GM18868 (cell line): ENCODE measurements around the gene OCRL.
"Not testable (repeated sequence)": the region's sequence is repeated elsewhere in the genome, so short reads cannot be mapped to it uniquely, and the experiment has no call there.

Experiments used
- ATAC-seq: cut with Tn5 transposase; IDR thresholded peaks from one replicate; pipeline ENCODE4 v1.9.1; 2021; ENCODE audit warnings: mild to moderate bottlenecking, moderate library complexity; ENCODE audit not compliant: unreplicated experiment

OCRL gene

GRCh38 chrX:129534816-129535578 is 5.1 kb upstream of the OCRL start:
- no peak for ATAC-seq

GRCh38 chrX:129540722-129541184 is 694 bp downstream of the OCRL start:
- ATAC-seq, result peak; percentile 47

- ATAC-seq, result no peak
Measured at GRCh38 chrX:129544780-129545179, 4.7 kb downstream of the OCRL start.

- no peak for ATAC-seq
Measured at GRCh38 chrX:129545408-129545807, 5.3 kb downstream of the OCRL start.

GRCh38 chrX:129549124-129549523 is 9.1 kb downstream of the OCRL start:
- no peak for ATAC-seq

- ATAC-seq, result peak; percentile 98
Measured at GRCh38 chrX:129553619-129554288, 13.7 kb downstream of the OCRL start.

- ATAC-seq, result not testable (repeated sequence)
Measured at GRCh38 chrX:129554816-129555215, 14.8 kb downstream of the OCRL start.

- ATAC-seq, result peak; percentile 36
Measured at GRCh38 chrX:129556806-129557315, 16.8 kb downstream of the OCRL start.

GRCh38 chrX:129557844-129558480 is 17.9 kb downstream of the OCRL start:
- ATAC-seq, result no peak

- no peak for ATAC-seq
Measured at GRCh38 chrX:129559783-129560182, 19.7 kb downstream of the OCRL start.

GRCh38 chrX:129561453-129561852 is 21.4 kb downstream of the OCRL start:
- no peak for ATAC-seq

- ATAC-seq, result not testable (repeated sequence)
Measured at GRCh38 chrX:129564345-129564744, 24.3 kb downstream of the OCRL start.

GRCh38 chrX:129565046-129565650 is 25.1 kb downstream of the OCRL start:
- ATAC-seq, result no peak

GRCh38 chrX:129566073-129566472 is 26.0 kb downstream of the OCRL start:
- no peak for ATAC-seq

- ATAC-seq, result no peak
Measured at GRCh38 chrX:129568349-129568748, 28.3 kb downstream of the OCRL start.

- ATAC-seq, result no peak
Measured at GRCh38 chrX:129572422-129572821, 32.4 kb downstream of the OCRL start.

- not testable (repeated sequence) for ATAC-seq
Measured at GRCh38 chrX:129573652-129574051, 33.6 kb downstream of the OCRL start.

- ATAC-seq, result no peak
Measured at GRCh38 chrX:129574214-129574613, 34.2 kb downstream of the OCRL start.

GRCh38 chrX:129576539-129576938 is 36.5 kb downstream of the OCRL start:
- no peak for ATAC-seq

- ATAC-seq, result no peak
Measured at GRCh38 chrX:129577473-129577872, 37.4 kb downstream of the OCRL start.

- no peak for ATAC-seq
Measured at GRCh38 chrX:129577877-129578276, 37.8 kb downstream of the OCRL start.
